G401 (cell line): ENCODE measurements around the gene CHCT1. TPM values are rescaled to one million over a fixed set of nuclear protein-coding genes. Genes with fewer than 3 reads are reported as not detected.
"Not testable (repeated sequence)": the region's sequence is repeated elsewhere in the genome, so short reads cannot be mapped to it uniquely, and the experiment has no call there.

ENCODE experiments used
- DNase-seq: peaks from one replicate; pipeline ENCODE4 v3.0.0-alpha.2; 2015; ENCODE audit warnings: low spot score
- in situ Hi-C: cut with HindIII; loops from 2 replicates; pipeline ENCODE4 v1.10.0; 2016; ENCODE audit warnings: low sequenced_read_pairs, mixed read lengths
- total RNA-seq: library from RNA; depleted of rRNA; stranded (reverse); fragments of >200 nt; shearing (Covaris generic); gene quantifications from 2 replicates; pipeline ENCODE4 v1.2.3, GENCODE V29; 2014; rRNA removed

The CHCT1 gene
- not detected in 2 replicates for total RNA-seq

DNA sequence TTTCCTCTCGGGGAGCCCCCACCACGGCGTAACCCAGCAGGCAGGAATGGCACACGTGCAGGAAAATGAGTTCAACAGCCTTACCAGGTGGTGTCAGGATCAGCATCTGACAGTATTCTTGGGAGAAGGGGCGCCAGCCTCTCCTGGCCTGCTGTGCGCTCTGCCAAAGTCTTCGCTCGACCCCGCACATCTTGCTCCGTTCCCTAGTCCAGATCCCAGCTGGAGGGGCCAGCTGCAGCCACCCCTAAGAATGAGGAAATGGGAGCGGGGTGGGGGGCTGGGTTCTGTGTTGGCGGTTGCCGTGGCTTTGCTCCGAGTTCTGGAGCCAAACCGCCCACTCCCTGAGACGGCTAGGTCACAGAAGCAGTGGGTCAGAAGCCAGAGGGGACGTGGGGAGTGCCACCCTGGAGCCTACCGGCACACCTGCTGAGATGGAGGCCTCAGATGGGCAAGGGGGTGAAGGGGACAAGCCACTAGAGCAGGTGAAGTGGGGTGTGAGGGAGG lies at the start of gene CHCT1:
TSS of gene CHCT1 (plus strand) at position 328 of the 504 bp plus-strand sequence. CDS start at position 432, 104 bp downstream.
- in situ Hi-C loops: no loop called here
- no peak for DNase-seq

- in situ Hi-C loops: no loop called here
- DNase-seq: no peak
Measured at GRCh38 chr17:60372790-60373483, 49.4 kb upstream of the CHCT1 start.

DNA sequence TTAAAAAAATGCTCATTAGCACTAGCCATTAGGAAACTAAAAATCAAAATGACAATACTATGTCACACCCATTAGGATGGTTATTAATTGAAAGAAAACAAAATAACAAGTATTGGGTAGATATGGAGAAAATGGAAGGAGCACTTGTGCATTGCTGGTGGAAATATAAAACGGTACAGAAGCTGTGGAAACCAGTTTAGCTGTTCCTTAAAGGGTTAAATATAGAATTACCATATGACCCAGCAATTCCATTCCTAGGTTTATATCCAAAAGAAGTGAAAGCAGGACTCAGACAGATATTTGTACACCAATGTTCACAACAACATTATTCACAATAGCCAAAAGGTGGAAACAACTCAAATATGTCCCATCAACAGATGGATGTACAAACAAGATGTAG lies 44.1 kb upstream of the CHCT1 start:
- DNase-seq, in situ Hi-C loops: not testable (repeated sequence)

DNA sequence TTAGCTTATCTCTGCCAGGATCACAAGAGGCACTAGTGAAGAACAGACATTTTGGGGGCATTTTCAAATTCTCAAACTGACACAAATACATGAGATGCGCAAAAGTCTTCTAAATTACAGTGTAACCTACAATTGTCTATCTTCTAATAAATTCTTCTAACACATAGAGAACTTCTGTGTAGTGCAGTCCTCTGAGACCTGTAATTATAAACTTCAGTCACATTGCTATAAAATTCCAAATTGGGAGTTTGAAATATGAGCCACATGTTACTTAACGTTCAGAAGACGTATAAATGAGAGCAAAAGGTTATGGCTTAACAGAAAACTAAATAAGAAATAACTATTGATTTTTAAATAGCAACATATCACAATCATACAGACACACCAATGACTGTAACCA lies 42.8 kb upstream of the CHCT1 start:
- in situ Hi-C loops, DNase-seq: not testable (repeated sequence)

GRCh38 chr17:60381958-60382357 lies 40.3 kb upstream of the CHCT1 start:
- no peak for DNase-seq
- in situ Hi-C loops: no loop called here

- in situ Hi-C loops: no loop called here
- no peak for DNase-seq
Measured at GRCh38 chr17:60383379-60383778, 38.9 kb upstream of the CHCT1 start.

DNA sequence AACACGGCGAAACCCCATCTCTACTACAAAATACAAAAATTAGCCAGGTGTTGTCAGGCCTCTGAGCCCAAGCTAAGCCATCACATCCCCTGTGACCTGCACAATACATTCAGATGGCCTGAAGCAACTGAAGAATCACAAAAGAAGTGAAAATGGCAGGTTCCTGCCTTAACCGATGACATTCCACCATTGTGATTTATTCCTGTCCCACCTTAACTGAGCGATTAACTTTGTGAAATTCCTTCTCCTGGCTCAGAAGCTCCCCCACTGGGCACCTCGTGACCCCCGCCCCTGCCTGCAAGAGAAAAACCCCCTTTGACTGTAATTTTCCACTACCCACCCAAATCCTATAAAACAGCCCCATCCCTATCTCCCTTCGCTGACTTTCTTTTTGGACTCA lies 37.4 kb upstream of the CHCT1 start:
- DNase-seq, in situ Hi-C loops: not testable (repeated sequence)

- no peak for DNase-seq
Measured at GRCh38 chr17:60386147-60387058, 35.9 kb upstream of the CHCT1 start.

DNA sequence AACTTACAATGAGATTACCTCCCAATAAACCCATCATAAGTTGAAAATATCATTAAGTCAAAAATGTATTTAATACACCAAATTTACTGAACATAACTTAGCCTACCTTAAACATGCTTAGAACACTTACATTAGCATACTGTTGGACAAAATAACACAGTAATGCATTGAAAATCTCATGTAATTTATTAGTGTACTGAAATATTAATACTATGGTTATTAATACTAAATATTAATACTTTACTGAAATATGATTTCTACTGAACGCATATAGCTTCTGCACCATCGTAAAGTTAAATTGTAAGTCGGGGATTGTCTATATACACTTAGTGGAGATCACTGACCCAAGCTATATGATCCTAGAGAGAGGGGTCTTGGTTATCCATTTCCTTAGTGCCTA lies 34.6 kb upstream of the CHCT1 start:
- in situ Hi-C loops: no loop called here
- DNase-seq: no peak

More at GRCh38 chr17:60386147-60387058, 35.9 kb upstream of the CHCT1 start:
- in situ Hi-C loops: no loop called here

DNA sequence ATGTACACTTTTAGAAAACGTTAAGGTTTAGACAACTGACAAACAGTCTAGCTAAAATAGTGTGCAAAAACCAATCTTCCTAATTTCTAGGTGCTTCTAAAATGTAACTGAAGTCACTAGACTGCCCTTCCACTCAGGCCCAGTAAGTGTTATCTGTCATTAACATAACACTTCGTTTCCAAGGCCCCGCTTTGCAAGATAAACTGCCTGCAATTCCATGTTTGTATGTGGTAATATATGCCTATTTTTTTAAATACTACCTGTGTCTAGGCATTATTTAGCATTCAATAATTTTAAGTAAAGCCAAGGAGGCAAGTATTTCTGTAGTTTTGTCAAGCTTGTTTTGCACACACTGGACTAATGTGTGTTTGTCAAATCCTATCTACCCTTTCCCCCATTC lies 33.5 kb upstream of the CHCT1 start:
- DNase-seq: no peak
- in situ Hi-C loops: no loop called here

DNA sequence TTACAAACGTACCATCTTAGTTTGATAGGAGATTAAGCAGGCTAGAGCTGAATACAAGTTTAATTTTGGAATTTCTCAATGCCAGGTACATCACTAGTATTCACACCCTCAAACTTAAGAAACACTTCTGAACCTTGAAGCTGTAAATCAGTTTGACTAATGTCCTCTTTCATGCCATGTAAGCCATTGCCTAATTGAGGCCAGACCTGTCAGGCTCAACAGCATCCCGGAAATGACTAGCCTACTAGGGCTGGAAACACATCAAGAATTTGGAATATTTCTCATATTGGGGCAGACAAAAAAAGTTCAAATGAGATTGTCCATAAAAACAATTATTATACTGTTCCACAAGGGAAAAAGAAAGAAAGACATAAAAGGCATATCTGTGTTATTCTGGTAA lies 32.1 kb upstream of the CHCT1 start:
- peak; percentile 28 for DNase-seq
- in situ Hi-C loops: no loop called here

DNA sequence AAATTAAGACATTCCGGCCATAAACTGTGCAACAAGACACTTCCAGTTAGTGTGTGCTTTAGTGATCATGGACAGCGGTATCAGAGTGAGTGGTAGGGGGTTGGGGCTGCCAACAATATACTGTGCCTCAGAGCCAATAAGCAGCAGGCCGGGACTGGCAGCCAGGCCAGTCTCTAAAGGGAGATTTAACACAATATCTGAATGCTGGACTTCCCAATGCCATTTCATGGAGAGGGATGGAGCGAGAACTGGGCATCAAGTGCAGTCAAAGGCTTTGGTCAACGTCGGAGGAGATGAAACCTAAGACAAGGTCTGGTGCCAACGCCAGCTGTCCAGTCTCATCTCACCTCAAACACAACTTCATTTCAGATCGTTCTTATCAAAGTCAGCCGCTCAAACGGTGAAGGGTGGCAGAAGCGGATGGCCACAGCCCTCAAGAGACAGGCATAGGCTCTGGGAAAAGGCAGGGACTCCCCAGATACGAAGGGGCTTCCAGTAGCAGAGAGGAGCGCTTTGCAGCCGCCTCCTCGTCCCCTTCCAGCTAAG lies 31.3 kb upstream of the CHCT1 start:
- DNase-seq: peak; percentile 78
- in situ Hi-C loops: no loop called here

DNA sequence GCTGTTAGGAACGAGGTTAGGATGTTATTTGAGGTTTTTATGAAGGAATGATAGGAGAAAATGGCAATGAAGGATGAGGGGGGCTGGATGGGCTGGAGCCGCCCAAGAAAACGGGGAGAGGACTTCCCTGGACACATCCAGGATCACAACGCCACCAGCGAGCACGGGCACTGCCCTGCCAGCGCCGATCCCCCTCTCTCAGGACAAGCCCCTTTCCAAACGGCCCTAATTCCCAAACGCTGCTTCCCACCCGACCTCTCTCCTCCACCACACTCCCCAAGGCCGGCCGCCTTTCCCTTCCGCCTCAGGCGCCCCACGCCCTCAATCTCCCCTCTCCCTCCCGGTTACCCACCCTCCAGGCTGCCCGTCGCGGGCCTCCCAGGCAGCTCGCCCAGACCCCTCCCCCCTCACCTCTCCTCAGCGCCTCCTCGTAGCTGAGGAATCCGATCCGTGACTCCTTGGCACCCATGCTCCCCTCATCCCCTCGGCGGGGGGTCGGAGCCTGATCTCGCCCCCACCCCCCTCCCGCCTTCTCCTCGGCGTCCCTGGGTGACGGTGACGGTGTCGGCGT lies 30.7 kb upstream of the CHCT1 start:
- no peak for DNase-seq

DNA sequence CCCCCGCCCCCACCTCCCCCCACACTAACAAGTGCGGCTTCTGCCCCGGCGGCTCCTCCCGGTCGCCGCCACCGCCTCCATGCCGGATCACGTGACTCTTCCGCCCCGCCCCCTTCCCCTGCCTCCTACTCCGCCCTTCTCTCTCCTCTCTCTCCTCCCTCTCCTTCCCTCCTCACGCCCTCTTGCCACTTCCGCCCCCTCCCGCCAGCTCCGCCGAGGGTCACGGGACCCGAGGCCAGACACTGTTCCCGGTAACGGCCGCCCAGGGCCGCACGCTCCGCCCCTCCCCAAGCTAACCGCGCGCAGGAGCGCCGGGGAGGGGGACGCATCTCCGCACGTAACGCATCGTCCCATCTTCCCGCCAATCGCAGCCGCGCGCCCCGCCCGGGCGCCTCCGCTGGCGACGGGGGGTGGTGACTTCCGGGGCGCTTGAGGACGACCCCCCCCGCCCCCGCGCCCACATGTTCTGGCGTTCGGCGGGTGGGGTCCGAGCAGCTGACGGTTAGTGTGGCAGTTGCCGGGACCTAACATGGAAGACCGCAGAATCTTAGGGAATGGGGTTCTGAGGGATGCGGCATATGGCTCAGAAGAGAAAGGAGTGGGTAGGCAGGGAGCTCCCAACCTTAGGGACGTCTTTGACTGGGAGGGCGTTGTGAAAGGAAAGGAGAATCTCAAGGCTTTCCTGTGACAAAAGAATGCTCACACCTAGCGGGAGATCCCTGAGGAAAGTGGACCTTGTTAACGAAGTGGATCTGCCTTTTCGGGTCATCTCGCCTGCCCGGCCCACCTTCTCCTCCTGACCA lies 30.0 kb upstream of the CHCT1 start, which contains the start of gene USP32:
TSS of gene USP32 (minus strand) at position 92 of the 803 bp plus-strand sequence. CDS start 194 bp downstream, outside the sequence.
- in situ Hi-C loops: no loop called here
- peak; percentile 96 for DNase-seq

More for the DNA sequence above, 30.7 kb upstream of the CHCT1 start:
- in situ Hi-C loops: no loop called here

DNA sequence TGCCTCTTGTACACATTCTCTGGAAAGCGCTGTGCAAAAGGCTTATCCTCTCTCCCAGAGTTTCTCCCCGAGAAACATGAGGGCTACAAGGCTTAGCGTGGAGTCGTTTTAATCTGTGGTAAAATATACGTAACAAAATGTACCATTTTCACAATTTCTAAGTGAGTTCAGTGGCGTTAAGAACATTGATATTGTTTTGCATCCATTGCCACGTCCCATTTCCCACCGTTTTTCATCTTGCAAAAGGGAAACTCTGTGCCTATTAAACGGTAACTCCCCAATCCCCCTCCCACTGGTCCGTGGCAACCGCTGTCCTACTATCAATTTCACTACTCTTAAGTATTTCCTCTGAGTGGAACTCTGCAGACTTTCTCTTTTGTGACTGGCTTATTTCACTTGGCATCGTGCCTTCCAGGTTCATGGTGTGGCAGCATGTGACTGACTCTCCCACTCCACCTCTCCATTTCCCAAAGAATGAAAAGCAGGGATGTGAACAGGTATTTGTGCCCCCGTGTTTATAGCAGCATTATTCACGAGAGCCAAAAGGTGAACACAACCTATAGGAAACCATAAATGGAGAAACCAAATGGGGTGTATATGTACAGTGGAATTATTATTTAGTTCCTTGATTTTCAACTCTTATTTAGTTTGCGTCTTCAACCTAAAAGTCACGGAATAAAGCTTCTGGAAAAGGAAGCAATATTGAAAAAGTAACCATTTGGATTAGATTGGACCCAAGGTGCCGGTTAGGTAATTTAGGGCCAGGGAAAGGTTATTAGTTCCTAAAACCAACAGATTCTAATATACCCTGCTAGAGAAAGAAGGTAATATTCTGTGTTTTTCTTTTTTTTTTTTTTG lies 29.2 kb upstream of the CHCT1 start:
- in situ Hi-C loops: no loop called here
- DNase-seq: peak; percentile 61

GRCh38 chr17:60393840-60394723 lies 28.2 kb upstream of the CHCT1 start:
- in situ Hi-C loops: no loop called here
- DNase-seq: no peak
